ENCODE results near the gene ATXN10. TPM values are rescaled to one million over a fixed set of nuclear protein-coding genes. Genes with fewer than 3 reads are reported as not detected.

ATXN10 gene
- total and polyA plus RNA-seq, 2 of the 13 experiments (the other 11 are each of a cell fraction or from before 2014, with no cell fraction given) = 60.1 to 194 TPM

DNA sequence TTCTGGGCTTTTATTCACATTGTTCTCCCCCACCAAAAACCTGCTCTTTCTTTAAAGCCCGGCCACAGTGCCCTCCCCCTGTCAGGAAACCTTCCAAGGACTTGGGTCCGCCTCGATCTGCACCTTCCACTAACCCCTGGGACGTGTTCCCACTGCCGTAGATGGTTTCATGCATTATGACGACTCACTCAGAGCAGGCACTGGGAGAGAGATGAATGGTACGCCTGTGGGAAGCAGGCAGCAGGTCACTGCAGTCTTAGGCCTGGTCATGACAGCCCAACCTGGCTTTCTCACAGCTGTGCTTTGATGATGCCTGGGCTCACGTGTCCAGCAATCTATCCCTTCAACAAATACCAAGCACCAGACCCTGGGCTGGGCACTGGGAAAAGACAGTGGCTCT, 189.6 kb downstream of the ATXN10 start (continued):
- TF ChIP-seq ZBTB40 (IDR thresholded peaks at IDR 0.05) (no peak), ZBTB40 (CRISPR knock-in tag; IDR thresholded peaks at IDR 0.05) (no peak), ISX (CRISPR knock-in tag; conservative IDR thresholded peaks at IDR 0.05) (no peak)

All from HepG2 (cell line).